NCI-H146 treated with DMSO at 0.1 percent for 48 hours (cell line): Measurements from ENCODE around the gene HOOK2.
A peak's percentile ranks its signal among the peaks of the same experiment; 100 is the strongest.
"Not testable (repeated sequence)": the region's sequence is repeated elsewhere in the genome, so short reads cannot be mapped to it uniquely, and the experiment has no call there.

ENCODE experiments used
- DNase-seq: peaks from one replicate; lab custom pipeline; 2025; ENCODE audit not compliant: unreplicated experiment; lab: John Stamatoyannopoulos, UW

Gene HOOK2, protein sequence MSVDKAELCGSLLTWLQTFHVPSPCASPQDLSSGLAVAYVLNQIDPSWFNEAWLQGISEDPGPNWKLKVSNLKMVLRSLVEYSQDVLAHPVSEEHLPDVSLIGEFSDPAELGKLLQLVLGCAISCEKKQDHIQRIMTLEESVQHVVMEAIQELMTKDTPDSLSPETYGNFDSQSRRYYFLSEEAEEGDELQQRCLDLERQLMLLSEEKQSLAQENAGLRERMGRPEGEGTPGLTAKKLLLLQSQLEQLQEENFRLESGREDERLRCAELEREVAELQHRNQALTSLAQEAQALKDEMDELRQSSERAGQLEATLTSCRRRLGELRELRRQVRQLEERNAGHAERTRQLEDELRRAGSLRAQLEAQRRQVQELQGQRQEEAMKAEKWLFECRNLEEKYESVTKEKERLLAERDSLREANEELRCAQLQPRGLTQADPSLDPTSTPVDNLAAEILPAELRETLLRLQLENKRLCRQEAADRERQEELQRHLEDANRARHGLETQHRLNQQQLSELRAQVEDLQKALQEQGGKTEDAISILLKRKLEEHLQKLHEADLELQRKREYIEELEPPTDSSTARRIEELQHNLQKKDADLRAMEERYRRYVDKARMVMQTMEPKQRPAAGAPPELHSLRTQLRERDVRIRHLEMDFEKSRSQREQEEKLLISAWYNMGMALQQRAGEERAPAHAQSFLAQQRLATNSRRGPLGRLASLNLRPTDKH

DNA sequence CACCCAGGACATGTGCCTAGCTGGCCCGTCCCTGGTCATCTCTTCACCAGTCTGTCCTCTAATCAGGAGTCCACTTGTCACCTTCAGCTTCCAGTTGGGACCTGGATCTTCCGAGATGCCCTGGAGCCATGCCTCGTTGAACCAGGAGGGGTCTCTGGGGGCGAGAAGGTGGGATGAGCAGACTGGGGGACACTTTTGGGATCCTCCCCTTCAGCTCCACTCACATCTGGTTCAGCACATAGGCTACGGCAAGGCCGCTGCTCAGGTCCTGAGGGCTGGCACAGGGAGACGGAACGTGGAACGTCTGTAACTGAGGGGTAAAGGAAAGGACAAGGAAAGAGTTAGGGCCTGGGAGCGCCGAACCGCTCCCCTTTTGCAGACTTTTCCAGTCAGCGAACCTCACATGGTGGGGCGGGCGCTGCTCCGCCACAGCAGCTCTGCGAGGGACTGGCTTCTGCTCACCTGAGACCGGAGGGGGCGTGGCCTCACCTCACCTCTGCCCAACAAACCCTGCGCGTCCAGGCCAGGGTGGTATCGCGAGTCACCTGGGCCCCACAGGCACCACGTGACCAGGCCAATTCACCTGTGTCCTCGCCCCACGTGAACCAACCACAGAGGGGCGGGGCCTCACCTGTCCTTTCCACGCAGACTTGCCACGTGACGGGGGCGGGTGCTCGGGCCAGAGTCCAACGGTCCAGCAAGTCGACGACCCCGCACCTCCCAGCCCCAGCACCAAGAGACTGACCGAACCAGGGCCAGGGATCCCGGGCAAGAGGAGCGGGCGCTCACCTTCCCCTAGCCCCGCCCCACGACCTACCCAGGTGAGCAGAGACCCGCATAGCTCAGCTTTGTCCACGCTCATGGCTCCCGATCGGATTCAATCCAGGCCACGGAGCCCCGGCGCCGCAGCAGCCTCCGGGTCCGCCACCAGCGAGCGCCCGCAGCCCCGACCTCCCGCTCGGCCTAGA lies at the start of gene HOOK2:
Gene HOOK2, minus strand, starts transcription at position 965 of the 968 bp plus-strand sequence. Its CDS starts 103 bp downstream, at position 862.
- peak; percentile 94 for DNase-seq

DNA sequence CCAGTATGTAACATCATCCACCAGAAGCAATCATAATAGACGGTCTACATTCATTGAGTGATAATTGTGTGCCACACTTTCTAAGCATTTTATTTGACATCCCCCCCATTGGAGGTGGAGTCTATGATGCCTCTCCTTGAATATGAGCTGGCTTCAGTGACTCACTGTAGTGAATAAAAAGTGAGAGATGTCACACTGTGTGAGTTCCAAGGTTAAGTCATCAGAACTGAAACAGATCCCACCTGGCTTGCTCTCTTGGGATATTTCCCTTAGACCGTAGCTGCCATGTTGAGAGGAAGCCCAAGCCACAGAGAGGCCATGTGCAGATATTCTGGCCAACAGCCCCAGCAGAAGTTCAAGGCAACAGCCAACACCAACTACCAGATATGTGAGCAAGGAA lies 46.4 kb upstream of the HOOK2 start:
- no peak for DNase-seq

DNA sequence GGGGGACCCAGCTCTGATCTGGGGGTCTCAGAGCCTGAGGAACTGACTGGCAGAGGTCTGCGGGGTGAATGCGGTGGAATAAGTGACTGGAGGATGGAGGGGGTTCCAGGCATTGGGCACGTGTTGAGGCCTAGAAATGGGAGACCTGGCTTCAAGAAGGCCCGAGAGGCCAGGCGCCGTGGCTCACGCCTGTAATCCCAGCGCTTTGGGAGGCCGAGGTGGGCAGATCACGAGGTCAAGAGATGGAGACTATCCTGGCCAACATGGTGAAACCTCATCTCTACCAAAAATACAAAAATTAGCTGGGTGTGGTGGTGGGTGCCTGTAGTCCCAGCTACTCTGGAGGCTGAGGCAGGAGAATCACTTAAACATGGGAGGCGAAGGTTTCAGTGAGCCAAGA lies 42.5 kb upstream of the HOOK2 start:
- DNase-seq = not testable (repeated sequence)

- not testable (repeated sequence) for DNase-seq
Measured at GRCh38 chr19:12817188-12817587, 41.8 kb upstream of the HOOK2 start.

GRCh38 chr19:12815088-12815487 lies 39.7 kb upstream of the HOOK2 start:
- DNase-seq = no peak

- DNase-seq = peak; percentile 87
Measured at GRCh38 chr19:12806242-12807081, 31.1 kb upstream of the HOOK2 start, which contains the start of gene RNASEH2A. RNASEH2A (plus strand) TSS chr19:12806584; CDS start chr19:12806674, 90 bp downstream.

- DNase-seq = no peak
Measured at GRCh38 chr19:12804051-12804450, 28.7 kb upstream of the HOOK2 start.

- DNase-seq = no peak
Measured at GRCh38 chr19:12802267-12803106, 27.1 kb upstream of the HOOK2 start.

DNA sequence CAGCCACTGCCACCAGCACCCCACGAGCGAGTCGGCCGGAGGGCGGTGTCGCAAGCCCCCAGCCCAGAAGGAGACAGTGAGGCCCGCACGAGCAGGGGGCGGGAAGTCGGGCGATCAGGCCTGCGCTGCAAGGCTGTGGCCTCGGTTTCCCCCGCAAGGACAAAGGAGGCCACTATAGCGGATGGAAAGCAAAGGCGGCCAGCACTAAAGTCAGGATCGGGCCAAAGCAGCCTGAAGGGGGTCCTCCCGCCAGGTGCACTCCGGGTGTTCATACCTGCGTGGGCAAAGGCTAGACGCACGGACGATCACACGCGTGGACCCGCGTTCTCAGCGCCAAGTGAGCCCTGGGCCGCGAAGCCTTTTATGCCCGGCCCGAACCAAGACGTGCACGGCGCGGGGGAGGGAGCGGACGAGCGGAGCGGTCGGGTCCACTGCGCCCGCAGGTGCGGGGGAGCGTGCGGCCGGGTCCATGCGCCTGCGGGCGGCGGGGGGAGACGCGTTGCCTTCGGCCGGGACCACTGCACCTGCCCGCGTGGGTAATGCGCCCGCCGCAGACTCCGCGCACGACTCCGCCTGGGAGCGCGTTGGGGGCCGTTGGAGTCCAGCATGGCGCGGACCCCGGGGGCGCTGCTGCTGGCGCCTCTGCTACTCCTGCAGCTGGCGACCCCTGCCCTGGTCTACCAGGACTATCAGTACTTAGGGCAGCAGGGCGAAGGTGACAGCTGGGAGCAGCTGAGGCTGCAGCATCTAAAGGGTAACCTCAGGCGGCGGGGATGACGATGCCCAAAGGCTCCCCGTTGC lies 26.3 kb upstream of the HOOK2 start, which contains the start of the genes PRDX2 and THSD8:
Gene PRDX2, minus strand, starts transcription at position 335 of the 801 bp plus-strand sequence. CDS start 539 bp downstream, outside the sequence.
Gene THSD8, plus strand, starts transcription at position 604 of the 801 bp plus-strand sequence. Its CDS starts 3 bp downstream, at position 607.
- peak; percentile 90 for DNase-seq

GRCh38 chr19:12800923-12801465 lies 25.6 kb upstream of the HOOK2 start:
- no peak for DNase-seq

GRCh38 chr19:12800466-12800770 lies 25.1 kb upstream of the HOOK2 start:
- DNase-seq = no peak

- DNase-seq = no peak
Measured at GRCh38 chr19:12799742-12800465, 24.6 kb upstream of the HOOK2 start.

DNA sequence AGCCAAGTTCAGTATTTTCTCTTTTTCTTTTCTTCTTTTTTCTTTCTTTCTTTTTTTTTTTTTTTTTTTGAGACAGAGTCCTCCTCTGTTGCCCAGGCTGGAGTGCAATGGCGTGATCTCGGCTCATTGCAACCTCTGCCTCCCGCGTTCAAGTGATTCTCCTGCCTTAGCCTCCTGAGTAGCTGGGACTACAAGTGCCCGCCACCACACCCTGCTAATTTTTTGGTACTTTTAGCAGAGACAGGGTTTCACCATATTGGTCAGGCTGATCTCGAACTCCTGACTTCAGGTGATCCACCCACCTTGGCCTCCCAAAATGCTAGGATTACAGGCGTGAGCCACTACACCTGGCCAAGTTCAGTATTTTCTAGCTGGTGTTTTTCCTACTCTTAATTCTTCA lies 22.3 kb upstream of the HOOK2 start:
- DNase-seq = not testable (repeated sequence)

DNA sequence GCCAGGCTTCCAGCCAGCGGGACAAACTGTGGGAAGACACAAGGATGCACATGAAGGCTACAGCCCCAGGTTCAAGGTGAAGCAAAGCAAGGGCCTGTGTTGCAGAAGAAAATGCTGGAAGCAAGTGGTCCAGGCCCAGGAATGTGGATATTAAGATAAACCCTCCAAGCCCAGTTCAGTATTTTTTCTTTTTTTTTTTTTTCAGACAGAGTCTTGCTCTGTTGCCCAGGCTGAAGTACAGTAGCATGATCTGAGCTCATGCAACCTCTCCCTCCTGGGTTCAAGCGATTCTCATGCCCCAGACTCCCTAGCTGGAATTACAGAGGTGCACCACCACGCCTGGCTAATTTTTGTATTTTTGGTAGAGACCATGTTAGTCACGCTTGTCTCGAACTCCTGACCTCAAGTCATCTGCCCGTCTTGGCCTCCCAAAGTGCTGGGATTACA lies 21.8 kb upstream of the HOOK2 start:
- DNase-seq = no peak

DNA sequence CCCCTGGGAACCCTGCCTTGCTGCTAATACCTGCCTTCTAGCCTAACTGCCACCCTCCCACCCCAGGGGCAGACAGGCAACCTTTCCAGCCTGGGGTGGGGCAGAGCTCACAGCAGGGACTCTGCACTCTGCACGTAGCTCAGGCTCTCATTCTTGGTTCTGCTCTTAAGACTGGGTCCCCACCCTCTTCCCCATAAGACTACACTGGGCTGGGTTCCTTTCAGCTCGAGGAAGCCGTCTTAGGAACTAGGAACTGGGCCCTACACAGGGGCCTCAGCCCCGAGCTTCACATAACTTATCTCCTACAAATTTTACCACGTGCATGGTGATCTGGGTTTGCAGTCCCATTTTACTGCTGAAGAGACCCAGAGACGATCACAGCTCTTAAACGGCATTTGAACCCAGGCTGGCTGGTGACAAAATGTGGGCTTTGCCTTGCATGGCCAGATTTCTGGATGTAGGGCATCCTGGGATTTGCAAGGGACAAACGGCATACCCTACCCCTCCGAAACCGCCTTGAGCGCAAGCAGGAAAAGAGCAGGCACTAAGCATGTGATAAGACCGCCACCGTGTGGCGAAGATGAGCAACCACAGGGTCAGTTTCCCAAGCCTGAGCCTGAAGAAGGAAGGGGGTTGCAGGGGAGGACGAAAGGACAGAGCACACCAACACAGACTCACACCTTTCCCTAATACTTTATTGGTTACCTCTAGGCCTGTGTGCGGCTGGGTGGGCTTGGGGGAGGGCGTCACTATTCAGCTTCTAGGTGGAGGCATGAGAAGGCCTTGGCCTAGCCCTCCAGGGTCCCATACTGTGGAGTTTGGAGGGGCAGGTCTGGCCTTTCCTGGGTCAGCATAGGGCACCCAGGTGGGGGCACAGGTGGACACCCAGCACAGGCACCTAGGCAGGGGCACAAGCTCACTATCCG lies 21.1 kb upstream of the HOOK2 start:
- peak; percentile 82 for DNase-seq

- no peak for DNase-seq
Measured at GRCh38 chr19:12794971-12795381, 19.6 kb upstream of the HOOK2 start.
